ENCODE data around the gene FIZ1.

Gene FIZ1

GRCh38 chr19:55613930-55614710 is 14.8 kb upstream of the FIZ1 start:
- no peak for DNase-seq (ENCODE audit: low read depth, low spot score)

- DNase-seq (ENCODE audit: low read depth, low spot score): no peak
Observed at GRCh38 chr19:55613396-55613795, 14.1 kb upstream of the FIZ1 start.

GRCh38 chr19:55611983-55612645 is 12.8 kb upstream of the FIZ1 start:
- no peak for DNase-seq (ENCODE audit: low read depth, low spot score)

- DNase-seq (ENCODE audit: low read depth, low spot score): no peak
Observed at GRCh38 chr19:55611300-55611982, 12.1 kb upstream of the FIZ1 start.

- no peak for DNase-seq (ENCODE audit: low read depth, low spot score)
Observed at GRCh38 chr19:55609326-55609725, 10.0 kb upstream of the FIZ1 start.

- no peak for DNase-seq (ENCODE audit: low read depth, low spot score)
Observed at GRCh38 chr19:55606817-55607216, 7.5 kb upstream of the FIZ1 start.

- no peak for DNase-seq (ENCODE audit: low read depth, low spot score)
Observed at GRCh38 chr19:55606471-55606787, 7.1 kb upstream of the FIZ1 start.

- DNase-seq (ENCODE audit: low read depth, low spot score): no peak
Observed at GRCh38 chr19:55605637-55606470, 6.5 kb upstream of the FIZ1 start, which contains the start of gene ZNF865. Gene ZNF865, plus strand, starts transcription at chr19:55605647. Its CDS starts 7,972 bp downstream, at chr19:55613619.

- DNase-seq (ENCODE audit: low read depth, low spot score): no peak
Observed at GRCh38 chr19:55605207-55605636, 5.9 kb upstream of the FIZ1 start.

- no peak for DNase-seq (ENCODE audit: low read depth, low spot score)
Observed at GRCh38 chr19:55603581-55604292, 4.4 kb upstream of the FIZ1 start.

- DNase-seq (ENCODE audit: low read depth, low spot score): no peak
Observed at GRCh38 chr19:55603115-55603514, 3.8 kb upstream of the FIZ1 start.

- DNase-seq (ENCODE audit: low read depth, low spot score): no peak
Observed at GRCh38 chr19:55602104-55603001, 3.0 kb upstream of the FIZ1 start.

GRCh38 chr19:55601084-55601483 is 1.8 kb upstream of the FIZ1 start:
- DNase-seq (ENCODE audit: low read depth, low spot score): no peak

GRCh38 chr19:55600662-55601028 is 1.3 kb upstream of the FIZ1 start:
- DNase-seq (ENCODE audit: low read depth, low spot score): no peak

GRCh38 chr19:55599842-55600661 is 735 bp upstream of the FIZ1 start, which contains the start of gene ZNF524:
Gene ZNF524, plus strand, starts transcription at chr19:55600288. Its CDS starts 1,825 bp downstream, at chr19:55602113.
- DNase-seq (ENCODE audit: low read depth, low spot score): no peak

- no peak for DNase-seq (ENCODE audit: low read depth, low spot score)
Observed at GRCh38 chr19:55598719-55599467, 424 bp downstream of the FIZ1 start.

GRCh38 chr19:55598034-55598433 is 1.3 kb downstream of the FIZ1 start:
- DNase-seq (ENCODE audit: low read depth, low spot score): no peak

GRCh38 chr19:55597501-55597921 is 1.8 kb downstream of the FIZ1 start:
- DNase-seq (ENCODE audit: low read depth, low spot score): no peak
